HG03575 (cell line): ENCODE results near the gene TNFSF10.

Source experiments
- ATAC-seq: cut with Tn5 transposase; IDR thresholded peaks from one replicate; pipeline ENCODE4 v1.9.1; 2021; ENCODE audit not compliant: unreplicated experiment, insufficient number of reproducible peaks, low FRiP score; ENCODE audit errors: extremely low read depth

The TNFSF10 gene

GRCh38 chr3:172546628-172547214, 23.5 kb upstream of the TNFSF10 start:
- no peak for ATAC-seq

GRCh38 chr3:172546105-172546504, 22.9 kb upstream of the TNFSF10 start:
- ATAC-seq: no peak

- ATAC-seq: no peak
Measured at GRCh38 chr3:172544404-172544803, 21.2 kb upstream of the TNFSF10 start.

GRCh38 chr3:172543884-172544283, 20.7 kb upstream of the TNFSF10 start:
- no peak for ATAC-seq

GRCh38 chr3:172543419-172543818, 20.2 kb upstream of the TNFSF10 start:
- no peak for ATAC-seq

- ATAC-seq: no peak
Measured at GRCh38 chr3:172542999-172543398, 19.8 kb upstream of the TNFSF10 start.

GRCh38 chr3:172541945-172542488, 18.8 kb upstream of the TNFSF10 start:
- ATAC-seq: no peak

- ATAC-seq: no peak
Measured at GRCh38 chr3:172540049-172540448, 16.8 kb upstream of the TNFSF10 start.

- ATAC-seq: no peak
Measured at GRCh38 chr3:172539273-172539672, 16.0 kb upstream of the TNFSF10 start.

GRCh38 chr3:172538368-172539151, 15.3 kb upstream of the TNFSF10 start:
- ATAC-seq: no peak

GRCh38 chr3:172537507-172538158, 14.4 kb upstream of the TNFSF10 start:
- no peak for ATAC-seq

GRCh38 chr3:172536993-172537419, 13.8 kb upstream of the TNFSF10 start:
- ATAC-seq: no peak

- no peak for ATAC-seq
Measured at GRCh38 chr3:172536505-172536904, 13.3 kb upstream of the TNFSF10 start.

GRCh38 chr3:172530566-172530965, 7.3 kb upstream of the TNFSF10 start:
- ATAC-seq: no peak

GRCh38 chr3:172530101-172530561, 6.9 kb upstream of the TNFSF10 start:
- ATAC-seq: no peak

- no peak for ATAC-seq
Measured at GRCh38 chr3:172528677-172529076, 5.4 kb upstream of the TNFSF10 start.

- no peak for ATAC-seq
Measured at GRCh38 chr3:172527306-172527705, 4.1 kb upstream of the TNFSF10 start.

- ATAC-seq: no peak
Measured at GRCh38 chr3:172525116-172525613, 1.9 kb upstream of the TNFSF10 start.

- ATAC-seq: no peak
Measured at GRCh38 chr3:172524611-172525010, 1.4 kb upstream of the TNFSF10 start.
